ENCODE data around the gene EIF5A. TPM values are rescaled to one million over a fixed set of nuclear protein-coding genes. Genes with fewer than 3 reads are reported as not detected.
A peak's percentile ranks its signal among the peaks of the same experiment; 100 is the strongest.

EIF5A gene
- 100 to 1,000 TPM; 135 to 210 (median 144) TPM for total RNA-seq

GRCh38 chr17:7306911-7307685 is at the start of gene EIF5A:
Gene EIF5A, plus strand, starts transcription at chr17:7307628. Its CDS starts 2,008 bp downstream, at chr17:7309636.
- H3K27ac ChIP-seq: peak within 1 kb of the TSS; percentile 95 to 98 (median 97)
- TF ChIP-seq, protein P1, sequence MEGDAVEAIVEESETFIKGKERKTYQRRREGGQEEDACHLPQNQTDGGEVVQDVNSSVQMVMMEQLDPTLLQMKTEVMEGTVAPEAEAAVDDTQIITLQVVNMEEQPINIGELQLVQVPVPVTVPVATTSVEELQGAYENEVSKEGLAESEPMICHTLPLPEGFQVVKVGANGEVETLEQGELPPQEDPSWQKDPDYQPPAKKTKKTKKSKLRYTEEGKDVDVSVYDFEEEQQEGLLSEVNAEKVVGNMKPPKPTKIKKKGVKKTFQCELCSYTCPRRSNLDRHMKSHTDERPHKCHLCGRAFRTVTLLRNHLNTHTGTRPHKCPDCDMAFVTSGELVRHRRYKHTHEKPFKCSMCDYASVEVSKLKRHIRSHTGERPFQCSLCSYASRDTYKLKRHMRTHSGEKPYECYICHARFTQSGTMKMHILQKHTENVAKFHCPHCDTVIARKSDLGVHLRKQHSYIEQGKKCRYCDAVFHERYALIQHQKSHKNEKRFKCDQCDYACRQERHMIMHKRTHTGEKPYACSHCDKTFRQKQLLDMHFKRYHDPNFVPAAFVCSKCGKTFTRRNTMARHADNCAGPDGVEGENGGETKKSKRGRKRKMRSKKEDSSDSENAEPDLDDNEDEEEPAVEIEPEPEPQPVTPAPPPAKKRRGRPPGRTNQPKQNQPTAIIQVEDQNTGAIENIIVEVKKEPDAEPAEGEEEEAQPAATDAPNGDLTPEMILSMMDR (IDR thresholded peaks at IDR 0.05): no peak
- peak; percentile 58 to 83 for TF ChIP-seq POLR2A (IDR thresholded peaks at IDR 0.05)
- DNase-seq: peak; percentile 99 to 100
- intact Hi-C loops (cut with DNase I): no loop called here
- WGBS, 2 donors: 0 to 1% methylated on average over 46 to 59 of the region's 64 CpGs
- H3K36me3 ChIP-seq: peaks cover 23 to 24% of the 10 kb centered on the region in 2 donors
- no peaks in the 10 kb centered on the region for H3K27me3 ChIP-seq
- peak within 1 kb of the TSS; percentile 43 to 99 (median 89) for H3K4me3 ChIP-seq (replicated peaks in 1 of 3)
- peaks cover 17 to 18% of the 10 kb centered on the region in 2 donors for H3K4me1 ChIP-seq
- H3K9me3 ChIP-seq: no peaks in the 10 kb centered on the region

GRCh38 chr17:7258731-7259554 is 48.5 kb upstream of the EIF5A start:
- intact Hi-C loops (cut with DNase I): no loop called here
- peak in 1 of 2 donors; percentile 30 for DNase-seq
- no peak overlapping the region for H3K27ac ChIP-seq
- TF ChIP-seq, protein P1 (IDR thresholded peaks at IDR 0.05): no peak
- TF ChIP-seq POLR2A (IDR thresholded peaks at IDR 0.05): no peak
- H3K4me3 ChIP-seq (replicated peaks in 1 of 3): no peak overlapping the region
- no peaks in the 10 kb centered on the region for H3K27me3 ChIP-seq
- WGBS, 2 donors: 90 to 91% methylated on average over 7 of the region's 7 CpGs
- no peaks in the 10 kb centered on the region for H3K9me3 ChIP-seq
- H3K4me1 ChIP-seq: peaks cover 9 to 28% of the 10 kb centered on the region in 2 donors
- peaks cover 21 to 33% of the 10 kb centered on the region in 2 donors for H3K36me3 ChIP-seq

DNA sequence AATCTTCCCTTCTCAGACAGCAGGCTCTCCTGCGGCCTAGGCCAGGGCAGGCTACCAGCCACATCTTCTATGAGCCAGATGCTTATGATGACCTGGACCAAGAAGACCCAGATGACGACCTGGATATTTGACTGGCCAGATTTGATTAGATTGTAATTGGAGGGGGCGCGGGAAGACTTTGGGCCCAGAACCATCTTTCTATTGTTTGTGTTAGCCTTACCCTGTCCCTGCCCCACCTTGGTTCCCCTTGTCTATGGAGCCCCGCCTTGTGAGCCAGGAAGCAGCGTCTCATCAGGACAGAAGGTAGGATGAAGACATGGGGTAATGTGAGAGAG is 47.9 kb upstream of the EIF5A start:
- 97 to 98% methylated on average over 6 of the region's 6 CpGs for WGBS, 2 donors
- peaks cover 9 to 28% of the 10 kb centered on the region in 2 donors for H3K4me1 ChIP-seq
- intact Hi-C loops (cut with DNase I): no loop called here

GRCh38 chr17:7260151-7260550 is 47.3 kb upstream of the EIF5A start:
- H3K4me3 ChIP-seq (replicated peaks in 1 of 3): peak overlapping the region in 1 of 3 donors; percentile 68
- intact Hi-C loops (cut with DNase I): no loop called here
- H3K4me1 ChIP-seq: peaks cover 9 to 28% of the 10 kb centered on the region in 2 donors
- H3K27ac ChIP-seq: peak overlapping the region in 2 of 3 donors; percentile 74 to 93
- H3K27me3 ChIP-seq: no peaks in the 10 kb centered on the region
- TF ChIP-seq, protein P1 (IDR thresholded peaks at IDR 0.05): no peak
- TF ChIP-seq POLR2A (IDR thresholded peaks at IDR 0.05): no peak
- peaks cover 21 to 22% of the 10 kb centered on the region in 2 donors for H3K36me3 ChIP-seq
- H3K9me3 ChIP-seq: no peaks in the 10 kb centered on the region
- DNase-seq: no peak
- 72 to 88% methylated on average over 4 of the region's 4 CpGs for WGBS, 2 donors

More for the DNA sequence above, 47.9 kb upstream of the EIF5A start:
- DNase-seq: no peak
- Histone ChIP-seq H3K36me3 (peaks cover 21 to 28% of the 10 kb centered on the region in 2 donors), H3K27me3 (no peaks in the 10 kb centered on the region), H3K4me3 (replicated peaks in 1 of 3) (no peak overlapping the region), H3K9me3 (no peaks in the 10 kb centered on the region), H3K27ac (no peak overlapping the region)
- TF ChIP-seq POLR2A (IDR thresholded peaks at IDR 0.05): no peak

DNA sequence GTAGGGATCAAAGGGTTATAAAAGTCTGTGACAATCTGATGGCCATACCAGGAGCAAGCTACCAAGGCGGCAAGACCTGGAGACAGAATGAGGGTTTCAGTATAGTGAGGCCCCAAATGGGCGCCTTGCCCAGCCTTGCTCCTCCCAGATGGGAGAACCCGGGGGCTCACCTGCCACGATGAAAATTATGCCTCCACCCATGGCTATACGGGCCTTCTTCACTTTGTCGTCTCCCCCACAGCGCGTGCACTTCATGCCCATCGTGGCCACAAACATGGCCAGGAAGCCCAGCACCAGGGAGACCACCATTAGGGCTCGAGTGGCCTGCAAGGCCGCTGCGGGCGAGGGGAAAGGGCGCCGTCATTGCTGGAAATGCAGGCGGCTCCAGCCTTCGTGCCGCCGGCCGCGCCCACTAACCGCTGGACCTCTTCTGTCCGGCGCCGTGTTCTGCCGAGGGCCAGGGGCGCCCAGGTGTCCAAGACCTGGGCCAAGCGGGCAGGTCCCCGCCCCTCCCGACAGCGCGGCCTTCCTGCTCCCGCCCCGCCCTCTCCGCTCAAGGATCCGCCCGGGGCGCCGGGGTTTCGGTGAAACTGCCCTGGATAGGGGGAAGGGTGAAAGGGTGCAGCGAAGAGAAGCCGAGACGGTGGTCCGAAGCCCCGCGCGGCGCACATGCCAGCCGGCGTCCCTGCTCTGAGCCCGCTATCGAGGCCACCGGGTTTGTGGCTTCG is 46.6 kb upstream of the EIF5A start:
- intact Hi-C loops (cut with DNase I): no loop called here
- WGBS, 2 donors: 10 to 33% methylated on average over 4 to 30 of the region's 54 CpGs
- Histone ChIP-seq H3K4me1 (peaks cover 9 to 28% of the 10 kb centered on the region in 2 donors), H3K9me3 (no peaks in the 10 kb centered on the region), H3K4me3 (replicated peaks in 1 of 3) (peak overlapping the region; percentile 68 to 92 (median 78)), H3K27me3 (no peaks in the 10 kb centered on the region), H3K27ac (peak overlapping the region; percentile 74 to 93 (median 84)), H3K36me3 (peaks cover 15 to 22% of the 10 kb centered on the region in 2 donors)
- DNase-seq: peak; percentile 90 to 92
- peak; percentile 12 to 76 for TF ChIP-seq POLR2A (IDR thresholded peaks at IDR 0.05)
- TF ChIP-seq, protein P1 (IDR thresholded peaks at IDR 0.05): no peak

Data from thyroid gland (tissue), 4 donors.